ENCODE results near the gene AKAP13. TPM values are rescaled to one million over a fixed set of nuclear protein-coding genes. Genes with fewer than 3 reads are reported as not detected.

Gene AKAP13
- polyA plus RNA-seq, 1 of the 3 experiments (the other 2 are of a cell fraction): 8.4 TPM

DNA sequence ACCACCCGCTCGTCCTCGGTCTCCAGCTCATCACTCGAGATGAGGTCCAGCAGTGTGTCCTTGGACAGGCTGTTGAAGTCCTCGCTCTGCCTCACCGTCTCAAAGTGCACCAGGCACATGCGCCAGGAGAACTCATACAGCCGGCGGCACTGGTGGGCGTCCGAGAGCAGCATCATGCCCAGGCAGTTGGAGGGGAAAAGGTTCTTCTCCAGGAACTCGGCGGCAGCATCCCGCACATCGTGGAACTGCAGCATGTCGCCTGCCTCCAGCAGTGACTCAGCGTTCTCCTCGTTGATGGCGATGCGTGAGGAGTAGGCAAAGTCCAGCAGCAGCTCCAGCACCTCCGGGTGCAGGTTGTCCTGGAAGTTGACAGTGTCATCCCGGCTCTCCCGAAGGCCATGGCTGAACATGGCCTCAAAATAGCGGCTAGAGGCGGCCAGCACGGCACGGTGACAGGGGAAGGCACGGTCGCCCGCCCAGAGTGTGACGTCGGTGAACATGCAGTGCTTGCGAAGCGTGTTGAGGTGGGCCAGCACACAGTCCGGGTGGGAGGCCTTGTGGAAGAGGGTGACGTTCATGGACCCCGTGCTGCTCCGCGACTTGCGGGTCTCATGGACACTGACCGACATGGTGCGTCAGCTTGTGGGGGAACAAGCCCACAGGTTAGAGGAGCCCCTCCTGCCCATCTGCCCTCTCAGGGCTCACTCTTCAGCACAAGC lies 388.9 kb downstream of the AKAP13 start:
- H3K9ac ChIP-seq: no peak overlapping the region
- no peaks in the 10 kb centered on the region for H3K27me3 ChIP-seq (ENCODE audit: insufficient read depth)
- no peak overlapping the region; a peak in 1 of 4 replicates for H3K27ac ChIP-seq (ENCODE audit: low read depth in 2 of 2, low read length in 1 of 2)
- no peak overlapping the region for H3K4me3 ChIP-seq (ENCODE audit: low read depth in 2 of 2, low read length in 1 of 2)
- no peaks in the 10 kb centered on the region for H3K36me3 ChIP-seq (replicated peaks in 1 of 2; ENCODE audit: control insufficient read depth in 1 of 2, insufficient read depth in 2 of 2, low read length in 1 of 2)
- H4K20me1 ChIP-seq (ENCODE audit: insufficient read depth): peaks cover 6% of the 10 kb centered on the region; the same call in 1 of the 2 replicates
- no peaks in the 10 kb centered on the region for H3F3A ChIP-seq (replicated peaks; ENCODE audit: insufficient read depth)
- no peak overlapping the region for H3K4me2 ChIP-seq
- TF ChIP-seq TEAD4 (IDR thresholded peaks at IDR 0.05; ENCODE audit: borderline replicate concordance, insufficient read depth) (no peak), FOXM1 (IDR thresholded peaks at IDR 0.05; ENCODE audit: low read depth) (no peak), RCOR1 (IDR thresholded peaks at IDR 0.05; ENCODE audit: low read length) (no peak)
- no peak overlapping the region for H2AFZ ChIP-seq (ENCODE audit: low read depth)
- peaks cover 5 to 15% of the 10 kb centered on the region in 2 experiments; a peak in 2 of 4 replicates for H3K4me1 ChIP-seq (ENCODE audit: control insufficient read depth in 1 of 2, insufficient read depth in 2 of 2, low read depth in 1 of 2, low read length in 1 of 2)
- CTCF ChIA-PET: interaction anchor here (1.2 to 1.4 kb wide), 2 partner anchors 62 to 473 kb away, joined by 3 to 4 read pairs; no protein-coding TSS in a partner anchor
- H3K9me3 ChIP-seq: no peaks in the 10 kb centered on the region
- 97% methylated on average over 28 of the region's 42 CpGs for WGBS (ENCODE audit: low lambda C conversion rate)
- no peak for DNase-seq
- POLR2A ChIA-PET: no interaction called here
- no peaks in the 10 kb centered on the region for H3K9me2 ChIP-seq
- peaks cover 12% of the 10 kb centered on the region; the same call in 1 of the 2 replicates for H3K79me2 ChIP-seq (ENCODE audit: insufficient read depth)

DNA sequence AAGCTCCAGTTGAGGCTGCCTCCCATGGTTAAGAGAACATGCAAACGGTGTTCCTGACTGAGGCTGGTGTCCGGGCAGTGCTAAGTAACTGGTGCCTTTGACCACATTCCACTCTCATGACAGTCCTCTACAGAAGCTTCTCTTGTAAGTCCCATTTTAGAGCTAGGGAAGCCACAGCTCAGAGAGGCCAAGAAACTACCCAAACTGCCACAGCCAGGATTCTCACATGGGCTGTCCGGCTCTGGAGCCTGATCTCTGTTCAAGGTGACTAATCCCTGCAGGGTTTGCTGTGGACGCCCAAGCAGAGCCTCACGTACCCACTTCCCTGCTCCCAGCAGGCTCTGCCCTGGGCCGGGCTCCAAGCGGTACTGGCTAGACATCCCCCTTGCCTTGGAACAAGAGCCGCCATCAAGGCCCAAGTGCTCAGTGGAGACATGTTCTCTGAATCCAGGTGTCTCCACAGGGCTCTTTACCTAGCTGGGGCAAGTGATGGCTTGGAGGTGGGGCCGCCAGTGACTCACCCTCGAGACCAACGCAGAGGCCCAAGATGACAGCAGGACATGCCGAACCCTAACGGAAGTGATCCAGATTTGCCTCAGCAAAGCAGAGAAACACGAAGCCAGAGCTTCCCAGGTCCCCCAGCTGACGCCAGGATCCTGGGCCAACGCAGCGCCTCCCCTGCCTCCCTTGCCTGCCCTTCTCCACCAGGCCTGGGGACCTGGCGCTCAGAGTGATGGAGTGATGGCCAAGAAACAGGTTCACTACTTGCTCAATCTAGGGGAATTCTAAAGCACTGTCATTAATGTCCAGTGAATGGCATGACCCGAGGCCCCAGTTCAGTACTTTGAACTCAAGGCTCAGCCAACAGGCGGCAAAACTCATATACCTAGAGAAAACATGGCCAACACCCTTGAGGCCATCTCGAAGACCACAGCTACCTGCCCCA lies 390.0 kb downstream of the AKAP13 start:
- DNase-seq: no peak
- CTCF ChIA-PET: interaction anchor here (1.2 to 1.4 kb wide), 2 partner anchors 61 to 474 kb away, joined by 3 to 4 read pairs; no protein-coding TSS in a partner anchor

More for the DNA sequence above, 390.0 kb downstream of the AKAP13 start:
- Histone ChIP-seq H3K9ac (no peak overlapping the region), H3K79me2 (ENCODE audit: insufficient read depth) (peaks cover 17% of the 10 kb centered on the region; the same call in 1 of the 2 replicates), H3K9me2 (no peaks in the 10 kb centered on the region), H3K27me3 (ENCODE audit: insufficient read depth) (no peaks in the 10 kb centered on the region), H2AFZ (ENCODE audit: low read depth) (no peak overlapping the region), H3K36me3 (replicated peaks in 1 of 2; ENCODE audit: control insufficient read depth in 1 of 2, insufficient read depth in 2 of 2, low read length in 1 of 2) (no peaks in the 10 kb centered on the region), H3F3A (replicated peaks; ENCODE audit: insufficient read depth) (no peaks in the 10 kb centered on the region), H4K20me1 (ENCODE audit: insufficient read depth) (peaks cover 3% of the 10 kb centered on the region; the same call in 1 of the 2 replicates), H3K4me3 (ENCODE audit: low read depth in 2 of 2, low read length in 1 of 2) (no peak overlapping the region), H3K27ac (ENCODE audit: low read depth in 2 of 2, low read length in 1 of 2) (no peak overlapping the region), H3K4me2 (no peak overlapping the region), H3K4me1 (ENCODE audit: control insufficient read depth in 1 of 2, insufficient read depth in 2 of 2, low read depth in 1 of 2, low read length in 1 of 2) (peaks cover 5 to 8% of the 10 kb centered on the region in 2 experiments; a peak in 2 of 4 replicates), H3K9me3 (no peaks in the 10 kb centered on the region)
- TF ChIP-seq TAF1 (IDR thresholded peaks at IDR 0.05; ENCODE audit: borderline replicate concordance, low read depth, low read length): no peak
- TF ChIP-seq POLR2AphosphoS5 (IDR thresholded peaks at IDR 0.05; ENCODE audit: low read depth, low read length): no peak
- TF ChIP-seq TEAD4 (IDR thresholded peaks at IDR 0.05; ENCODE audit: borderline replicate concordance, insufficient read depth): no peak
- TF ChIP-seq RAD21 (IDR thresholded peaks at IDR 0.05; ENCODE audit: low read length): no peak
- TF ChIP-seq, protein P1, sequence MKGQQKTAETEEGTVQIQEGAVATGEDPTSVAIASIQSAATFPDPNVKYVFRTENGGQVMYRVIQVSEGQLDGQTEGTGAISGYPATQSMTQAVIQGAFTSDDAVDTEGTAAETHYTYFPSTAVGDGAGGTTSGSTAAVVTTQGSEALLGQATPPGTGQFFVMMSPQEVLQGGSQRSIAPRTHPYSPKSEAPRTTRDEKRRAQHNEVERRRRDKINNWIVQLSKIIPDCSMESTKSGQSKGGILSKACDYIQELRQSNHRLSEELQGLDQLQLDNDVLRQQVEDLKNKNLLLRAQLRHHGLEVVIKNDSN (IDR thresholded peaks at IDR 0.05; ENCODE audit: borderline replicate concordance, low read depth): no peak
- no peak for TF ChIP-seq ELF1 (IDR thresholded peaks at IDR 0.05)
- TF ChIP-seq, protein P2, sequence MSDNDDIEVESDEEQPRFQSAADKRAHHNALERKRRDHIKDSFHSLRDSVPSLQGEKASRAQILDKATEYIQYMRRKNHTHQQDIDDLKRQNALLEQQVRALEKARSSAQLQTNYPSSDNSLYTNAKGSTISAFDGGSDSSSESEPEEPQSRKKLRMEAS (IDR thresholded peaks at IDR 0.05; ENCODE audit: low read depth): no peak
- TF ChIP-seq, protein P3, sequence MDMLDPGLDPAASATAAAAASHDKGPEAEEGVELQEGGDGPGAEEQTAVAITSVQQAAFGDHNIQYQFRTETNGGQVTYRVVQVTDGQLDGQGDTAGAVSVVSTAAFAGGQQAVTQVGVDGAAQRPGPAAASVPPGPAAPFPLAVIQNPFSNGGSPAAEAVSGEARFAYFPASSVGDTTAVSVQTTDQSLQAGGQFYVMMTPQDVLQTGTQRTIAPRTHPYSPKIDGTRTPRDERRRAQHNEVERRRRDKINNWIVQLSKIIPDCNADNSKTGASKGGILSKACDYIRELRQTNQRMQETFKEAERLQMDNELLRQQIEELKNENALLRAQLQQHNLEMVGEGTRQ (IDR thresholded peaks at IDR 0.05; ENCODE audit: borderline replicate concordance, low read depth, low read length): no peak
- TF ChIP-seq, protein P4, sequence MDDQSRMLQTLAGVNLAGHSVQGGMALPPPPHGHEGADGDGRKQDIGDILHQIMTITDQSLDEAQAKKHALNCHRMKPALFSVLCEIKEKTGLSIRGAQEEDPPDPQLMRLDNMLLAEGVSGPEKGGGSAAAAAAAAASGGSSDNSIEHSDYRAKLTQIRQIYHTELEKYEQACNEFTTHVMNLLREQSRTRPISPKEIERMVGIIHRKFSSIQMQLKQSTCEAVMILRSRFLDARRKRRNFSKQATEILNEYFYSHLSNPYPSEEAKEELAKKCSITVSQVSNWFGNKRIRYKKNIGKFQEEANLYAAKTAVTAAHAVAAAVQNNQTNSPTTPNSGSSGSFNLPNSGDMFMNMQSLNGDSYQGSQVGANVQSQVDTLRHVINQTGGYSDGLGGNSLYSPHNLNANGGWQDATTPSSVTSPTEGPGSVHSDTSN (IDR thresholded peaks at IDR 0.05): no peak
- 96% methylated on average over 14 of the region's 21 CpGs for WGBS (ENCODE audit: low lambda C conversion rate)
- POLR2A ChIA-PET: no interaction called here

Data from SK-N-SH (cell line).